ENCODE measurements around the gene LPIN3. TPM values are rescaled to one million over a fixed set of nuclear protein-coding genes. Genes with fewer than 3 reads are reported as not detected.

Gene LPIN3
- total and polyA plus RNA-seq, 2 of the 8 experiments (the other 6 are each of a cell fraction or from before 2014, with no cell fraction given), result 3.7 to 3.9 TPM

GRCh38 chr20:41318271-41318649 is 22.4 kb upstream of the LPIN3 start:
- Histone ChIP-seq H4K91ac (replicated peaks; ENCODE audit: insufficient read length, low read length) (no peak overlapping the region), H2BK12ac (ENCODE audit: low read depth, low read length) (no peak overlapping the region), H3K9me3 (ENCODE audit: insufficient read depth in 2 of 2, low read depth in 1 of 2, low read length in 1 of 2) (no peaks in the 10 kb centered on the region), H3K4me3 (ENCODE audit: extremely low read depth in 1 of 4, insufficient read depth in 2 of 4, low read depth in 3 of 4, low read length in 4 of 4) (peak overlapping the region; percentile 55 to 66 (median 60); a peak in 5 of 8 replicates), H2AFZ (ENCODE audit: low read length) (peak overlapping the region; percentile 100), H2BK120ac (replicated peaks; ENCODE audit: low read depth, low read length) (no peak overlapping the region), H3K4ac (replicated peaks; ENCODE audit: insufficient read length, low read depth, low read length) (no peak overlapping the region), H2BK15ac (ENCODE audit: low read length) (no peak overlapping the region; the same call in 1 of the 2 replicates), H3K56ac (replicated peaks; ENCODE audit: insufficient read length, low read depth, low read length) (no peak overlapping the region), H3K4me1 (replicated peaks in 1 of 4; ENCODE audit: control insufficient read depth in 3 of 4, insufficient read depth in 4 of 4, low read length in 3 of 4) (peaks cover 0 to 4% (median 1%) of the 10 kb centered on the region in 4 experiments; a peak in 4 of 7 replicates), H3K23me2 (ENCODE audit: low read depth, low read length) (peaks cover 6% of the 10 kb centered on the region; the same call in 1 of the 2 replicates), H4K8ac (ENCODE audit: extremely low read depth, insufficient read depth, low read length) (no peak overlapping the region), H2BK5ac (ENCODE audit: low read depth, low read length) (no peak overlapping the region), H2BK20ac (ENCODE audit: low read length) (no peak overlapping the region), H3K36me3 (ENCODE audit: control insufficient read depth in 2 of 4, insufficient read depth in 4 of 4, low read length in 3 of 4) (no peaks in the 10 kb centered on the region), H3K18ac (ENCODE audit: extremely low read depth, low read length) (no peak overlapping the region), H3K79me1 (ENCODE audit: low read depth, low read length) (no peaks in the 10 kb centered on the region), H3K9ac (replicated peaks in 1 of 4; ENCODE audit: extremely low read depth in 1 of 4, low read depth in 3 of 4, low read length in 3 of 4) (no peak overlapping the region), H3K4me2 (ENCODE audit: insufficient read depth in 1 of 2, low read depth in 2 of 2, low read length in 2 of 2) (peak overlapping the region; percentile 89 to 94), H4K5ac (ENCODE audit: insufficient read length, low read depth, low read length) (no peak overlapping the region), H4K20me1 (replicated peaks in 1 of 2; ENCODE audit: control insufficient read depth in 1 of 2, insufficient read depth in 2 of 2, low read length in 2 of 2) (peaks cover 0 to 2% of the 10 kb centered on the region in 2 experiments), H3K14ac (ENCODE audit: insufficient read length) (no peak overlapping the region), H3K27ac (ENCODE audit: low read depth, low read length) (no peak overlapping the region), H3K23ac (ENCODE audit: insufficient read length) (no peak overlapping the region), H2AK5ac (ENCODE audit: low read depth, low read length) (no peak overlapping the region), H3K79me2 (ENCODE audit: control insufficient read depth in 1 of 2, insufficient read depth in 2 of 2, low read length in 2 of 2) (no peaks in the 10 kb centered on the region), H3K27me3 (replicated peaks in 1 of 4; ENCODE audit: control insufficient read depth in 3 of 4, extremely low read depth in 1 of 4, insufficient read depth in 3 of 4, low read length in 3 of 4) (peaks cover 0 to 4% (median 2%) of the 10 kb centered on the region in 4 experiments; a peak in 3 of 7 replicates)
- no peak for DNase-seq (ENCODE audit: low read depth in 1 of 2, low spot score in 2 of 2)
- ChIA-PET POLR2A (ENCODE audit: partially characterized antibody) (no interaction called here), CTCF (ENCODE audit: partially characterized antibody) (interaction anchor here (1.1 to 1.7 kb wide), 3 partner anchors 10 to 73 kb away, joined by 3 to 5 read pairs (median 4); no protein-coding TSS in a partner anchor)
- no peak for TF ChIP-seq POU5F1 (IDR thresholded peaks at IDR 0.05; ENCODE audit: low read depth, low read length)
- 88% methylated on average over 5 of the region's 5 CpGs; no CpG with 5 or more reads in 1 of the 2 experiments for WGBS, 2 experiments (ENCODE audit: extremely low coverage in 1 of 2, insufficient coverage in 1 of 2, insufficient read length in 1 of 2, insufficient replicate concordance in 2 of 2, low coverage in 1 of 2, low lambda C conversion rate in 2 of 2, missing lambda C conversion rate in 1 of 2)
- FAIRE-seq, result no peak

Data from H1 (cell line).